ENCODE measurements around the gene SEPTIN5. TPM values are rescaled to one million over a fixed set of nuclear protein-coding genes. Genes with fewer than 3 reads are reported as not detected.

The SEPTIN5 gene
- total and polyA plus RNA-seq, 9 of the 15 experiments (the other 6 are each of a cell fraction or from before 2014, with no cell fraction given): 0.03 to 195 (median 119) TPM

- TF ChIP-seq ZBTB40 (IDR thresholded peaks at IDR 0.05): no peak
- TF ChIP-seq ZBTB40 (CRISPR knock-in tag; IDR thresholded peaks at IDR 0.05): no peak
- no peak for TF ChIP-seq ELF2 (CRISPR knock-in tag; IDR thresholded peaks at IDR 0.05)
- TF ChIP-seq ZHX1 (conservative IDR thresholded peaks at IDR 0.05; ENCODE audit: low read length): no peak
- TF ChIP-seq IFI16 (CRISPR knock-in tag; IDR thresholded peaks at IDR 0.05): no peak
- no peak for TF ChIP-seq KLF10 (CRISPR knock-in tag; IDR thresholded peaks at IDR 0.05)
- no peak for TF ChIP-seq SRF (CRISPR knock-in tag; IDR thresholded peaks at IDR 0.05)
- no peak for TF ChIP-seq SLC30A9 (CRISPR knock-in tag; IDR thresholded peaks at IDR 0.05)
- no peak for TF ChIP-seq KLF1 (tag; IDR thresholded peaks at IDR 0.05)
- TF ChIP-seq PRPF4 (IDR thresholded peaks at IDR 0.05; ENCODE audit: insufficient read depth, low read depth, low read length, poor library complexity, severe bottlenecking): no peak
- no peak for TF ChIP-seq GABPB2 (CRISPR knock-in tag; conservative IDR thresholded peaks at IDR 0.05)
- TF ChIP-seq ZBTB33 (CRISPR knock-in tag; IDR thresholded peaks at IDR 0.05): no peak
- TF ChIP-seq ARNT (IDR thresholded peaks at IDR 0.05): no peak
Observed at GRCh38 chr22:19724927-19725661, 10.8 kb downstream of the SEPTIN5 start (continued).
